H1 (cell line): ENCODE measurements around the gene COPZ1. TPM values are rescaled to one million over a fixed set of nuclear protein-coding genes. Genes with fewer than 3 reads are reported as not detected.

Source experiments
- CTCF ChIA-PET: fragments of 300-600 bp; sonication (Branson Sonifier 250); formaldehyde crosslinking; loops from one replicate; lab custom pipeline; 2021; ENCODE audit not compliant: partially characterized antibody; lab: Charles Lee
- POLR2A ChIA-PET: fragments of 300-600 bp; sonication (Branson Sonifier 250); formaldehyde crosslinking; loops from one replicate; lab custom pipeline; 2021; ENCODE audit warnings: inconsistent platforms; ENCODE audit not compliant: partially characterized antibody; lab: Charles Lee
- DNase-seq, 2 experiments: peaks; one replicate each; pipeline versions ENCODE4 v3.0.0 to v3.0.0-alpha.2; 2010 to 2022; ENCODE audit warnings: low spot score in 2 of 2, low read depth in 1 of 2, mixed read lengths in 1 of 2
- FAIRE-seq: peaks from 2 replicates; lab custom pipeline; 2011; peaks lifted over from hg19 to GRCh38; lab: Jason Lieb, UNC
- H2AFZ ChIP-seq: 2 replicates; pipeline ENCODE4 v1.8.1; 2012; ENCODE audit warnings: low read length, inconsistent platforms
- H2AK5ac ChIP-seq: 2 replicates; pipeline ENCODE4 v1.6.1; 2013; ENCODE audit warnings: low read depth, low read length
- H2BK120ac ChIP-seq: replicated peaks from 2 replicates; pipeline ENCODE3; 2013; ENCODE audit warnings: low read depth, low read length, inconsistent platforms
- H2BK12ac ChIP-seq: 2 replicates; pipeline ENCODE4 v1.6.1; 2013; ENCODE audit warnings: low read depth, low read length
- H2BK15ac ChIP-seq: 2 replicates; pipeline ENCODE4 v1.6.1; 2013; ENCODE audit warnings: low read length
- H2BK20ac ChIP-seq: 2 replicates; pipeline ENCODE4 v1.6.1; 2013; ENCODE audit warnings: low read length
- H2BK5ac ChIP-seq: 2 replicates; pipeline ENCODE4 v1.6.1; 2013; ENCODE audit warnings: low read depth, low read length
- H3K14ac ChIP-seq: 2 replicates; pipeline ENCODE4 v1.6.1; 2013; ENCODE audit warnings: inconsistent platforms; ENCODE audit not compliant: insufficient read length
- H3K18ac ChIP-seq: 2 replicates; pipeline ENCODE4 v1.6.1; 2013; ENCODE audit warnings: low read length; ENCODE audit errors: extremely low read depth
- H3K23ac ChIP-seq: 2 replicates; pipeline ENCODE4 v1.6.1; 2013; ENCODE audit warnings: inconsistent platforms; ENCODE audit not compliant: insufficient read length
- H3K23me2 ChIP-seq: 2 replicates; pipeline ENCODE4 v1.6.1; 2013; ENCODE audit warnings: low read depth, low read length
- H3K27ac ChIP-seq: 2 replicates; pipeline ENCODE4 v1.6.1; 2011; ENCODE audit warnings: low read depth, low read length, inconsistent platforms
- H3K27me3 ChIP-seq, 4 experiments: replicated peaks in 1 of 4; 1 replicate in 1 of 4; 2 replicates in 3 of 4; pipeline versions ENCODE4 v1.6.1 to v1.8.1; 2011 to 2013; ENCODE audit warnings: low read length in 3 of 4, mild to moderate bottlenecking in 3 of 4, inconsistent platforms in 2 of 4, mixed read lengths in 2 of 4, moderate library complexity in 1 of 4; ENCODE audit not compliant: control insufficient read depth in 3 of 4, insufficient read depth in 3 of 4; ENCODE audit errors: extremely low read depth in 1 of 4
- H3K36me3 ChIP-seq, 4 experiments: 2 replicates each; pipeline versions ENCODE4 v1.6.1 to v1.8.1; 2011 to 2013; ENCODE audit warnings: mild to moderate bottlenecking in 4 of 4, low read length in 3 of 4, moderate library complexity in 2 of 4, control low read depth in 1 of 4, inconsistent platforms in 1 of 4; ENCODE audit not compliant: insufficient read depth in 4 of 4, control insufficient read depth in 2 of 4
- H3K4ac ChIP-seq: replicated peaks from 2 replicates; pipeline ENCODE3; 2013; ENCODE audit warnings: low read length, low read depth, mixed read lengths, inconsistent platforms; ENCODE audit not compliant: insufficient read length
- H3K4me1 ChIP-seq, 4 experiments: replicated peaks in 1 of 4; 1 replicate in 1 of 4; 2 replicates in 3 of 4; pipeline versions ENCODE4 v1.6.1 to v1.8.1; 2011 to 2013; ENCODE audit warnings: low read length in 3 of 4, inconsistent platforms in 2 of 4, mixed read lengths in 1 of 4; ENCODE audit not compliant: insufficient read depth in 4 of 4, control insufficient read depth in 3 of 4
- H3K4me2 ChIP-seq, 2 experiments: 2 replicates each; pipeline versions ENCODE4 v1.6.1 to v1.8.1; 2011 to 2013; ENCODE audit warnings: low read depth in 2 of 2, low read length in 2 of 2, control low read depth in 1 of 2, inconsistent platforms in 1 of 2, mild to moderate bottlenecking in 1 of 2; ENCODE audit not compliant: insufficient read depth in 1 of 2
- H3K4me3 ChIP-seq, 4 experiments: fragments of 200-600, 300-600 bp in 1 of 4; sonication (generic), shearing (Covaris generic), sonication (Bioruptor Twin) in 1 of 4; 2 replicates each; pipeline versions ENCODE4 v1.5.1 to v1.8.1; 2011 to 2016; ENCODE audit warnings: low read length in 4 of 4, low read depth in 3 of 4, control low read depth in 2 of 4, inconsistent platforms in 2 of 4, mild to moderate bottlenecking in 2 of 4, mixed read lengths in 1 of 4, moderate library complexity in 1 of 4; ENCODE audit not compliant: insufficient read depth in 2 of 4; ENCODE audit errors: extremely low read depth in 1 of 4
- H3K56ac ChIP-seq: replicated peaks from 2 replicates; pipeline ENCODE3; 2013; ENCODE audit warnings: low read depth, mild to moderate bottlenecking, mixed read lengths, low read length, inconsistent platforms; ENCODE audit not compliant: insufficient read length
- H3K79me1 ChIP-seq: 2 replicates; pipeline ENCODE4 v1.6.1; 2013; ENCODE audit warnings: low read depth, low read length, control low read depth
- H3K79me2 ChIP-seq, 2 experiments: 2 replicates each; pipeline versions ENCODE4 v1.6.1 to v1.8.1; 2012 to 2013; ENCODE audit warnings: low read length in 2 of 2, mild to moderate bottlenecking in 2 of 2, inconsistent platforms in 1 of 2; ENCODE audit not compliant: insufficient read depth in 2 of 2, control insufficient read depth in 1 of 2
- H3K9ac ChIP-seq, 4 experiments: replicated peaks in 1 of 4; 1 replicate in 1 of 4; 2 replicates in 3 of 4; pipeline versions ENCODE4 v1.6.1 to v1.8.1; 2011 to 2013; ENCODE audit warnings: low read depth in 3 of 4, low read length in 3 of 4, control low read depth in 2 of 4, mild to moderate bottlenecking in 2 of 4, moderate library complexity in 2 of 4, inconsistent platforms in 1 of 4; ENCODE audit errors: extremely low read depth in 1 of 4
- H3K9me3 ChIP-seq, 2 experiments: 2 replicates each; pipeline versions ENCODE4 v1.6.1 to v1.8.1; 2012 to 2013; ENCODE audit warnings: mild to moderate bottlenecking in 2 of 2, moderate library complexity in 2 of 2, control low read depth in 1 of 2, inconsistent platforms in 1 of 2, low read depth in 1 of 2, low read length in 1 of 2, mixed read lengths in 1 of 2; ENCODE audit not compliant: insufficient read depth in 2 of 2
- H4K20me1 ChIP-seq, 2 experiments: replicated peaks in 1 of 2; 2 replicates each; pipeline versions ENCODE3 to v1.8.1; 2011 to 2013; ENCODE audit warnings: inconsistent platforms in 2 of 2, low read length in 2 of 2, mild to moderate bottlenecking in 1 of 2; ENCODE audit not compliant: insufficient read depth in 2 of 2, control insufficient read depth in 1 of 2
- H4K5ac ChIP-seq: 2 replicates; pipeline ENCODE4 v1.6.1; 2013; ENCODE audit warnings: low read length, low read depth, mixed read lengths, inconsistent platforms; ENCODE audit not compliant: insufficient read length
- H4K8ac ChIP-seq: 2 replicates; pipeline ENCODE4 v1.8.0; 2013; ENCODE audit warnings: mild to moderate bottlenecking, moderate library complexity, low read length, inconsistent platforms; ENCODE audit not compliant: insufficient read depth; ENCODE audit errors: extremely low read depth
- H4K91ac ChIP-seq: replicated peaks from 2 replicates; pipeline ENCODE3; 2013; ENCODE audit warnings: low read length, mixed read lengths, inconsistent platforms; ENCODE audit not compliant: insufficient read length
- CHD2 ChIP-seq: IDR thresholded peaks from 2 replicates; pipeline ENCODE4 v1.6.1; 2012; ENCODE audit warnings: low read length, improper control_type of control experiment
- HDAC2 ChIP-seq, 2 experiments: fragments of 300-600 bp in 1 of 2; sonication (generic) in 1 of 2; IDR thresholded peaks; 2 replicates each; pipeline ENCODE4 v1.6.1; 2011 to 2012; ENCODE audit warnings: low read depth in 2 of 2, low read length in 2 of 2, mild to moderate bottlenecking in 2 of 2, moderate library complexity in 2 of 2, borderline replicate concordance in 1 of 2, inconsistent platforms in 1 of 2
- KDM5A ChIP-seq: fragments of 200-600 bp; IDR thresholded peaks from 2 replicates; pipeline ENCODE4 v1.7.1; 2012; ENCODE audit warnings: mild to moderate bottlenecking, low read length, inconsistent platforms, mixed read lengths
- NANOG ChIP-seq: IDR thresholded peaks from 2 replicates; pipeline ENCODE4 v1.6.1; 2011; ENCODE audit warnings: low read length, low read depth, mild to moderate bottlenecking, inconsistent platforms; ENCODE audit not compliant: insufficient read depth, poor library complexity, severe bottlenecking
- WGBS, 2 experiments: shearing (Covaris generic) in 1 of 2; methylation state at CpG; one replicate each; pipeline versions ENCODE4 v1.1.6 to v1.1.7; 2013 to 2015; ENCODE audit warnings: low lambda C conversion rate in 2 of 2, mixed read lengths in 2 of 2, inconsistent platforms in 1 of 2, low coverage in 1 of 2, missing lambda C conversion rate in 1 of 2; ENCODE audit not compliant: insufficient replicate concordance in 2 of 2, insufficient coverage in 1 of 2, insufficient read length in 1 of 2; ENCODE audit errors: extremely low coverage in 1 of 2, missing lambda C conversion rate in 1 of 2; 5-methylcytosine and 5-hydroxymethylcytosine counted together
- polyA plus RNA-seq, 7 experiments: library from polyadenylated mRNA; depleted of rRNA in 3 of 7; stranded (reverse) in 5 of 7; unstranded in 2 of 7; fragments of >200 nt in 5 of 7; fragments of 200-250 nt in 2 of 7; gene quantifications; 1 replicate in 5 of 7; 2 replicates in 1 of 7; 4 replicates in 1 of 7; pipeline versions ENCODE4 v1.2.1 to v1.2.3, GENCODE V29; 2011 to 2013; ENCODE audit warnings: missing spikeins in 2 of 7, mixed read lengths in 2 of 7
- total RNA-seq: library from RNA; stranded (reverse); fragmentation: NEBNext Ultra II Directional; extraction: Animal tissue kit (Norgen Biotek cat#: 25700); gene quantifications from 2 replicates; pipeline ENCODE4 v1.2.1, GENCODE V29; 2021
- TF ChIP-seq, protein P1 (sequence below): IDR thresholded peaks from 2 replicates; pipeline ENCODE4 v1.6.1; 2012; ENCODE audit warnings: inconsistent platforms
- TF ChIP-seq, protein P2 (sequence below), 3 experiments: IDR thresholded peaks; 1 replicate in 2 of 3; 2 replicates in 1 of 3; pipeline versions ENCODE4 v1.5.1 to v1.6.1; 2011; ENCODE audit warnings: low read length in 3 of 3, mild to moderate bottlenecking in 3 of 3, inconsistent platforms in 2 of 3, low read depth in 1 of 3, moderate library complexity in 1 of 3; ENCODE audit not compliant: insufficient read depth in 1 of 3; ENCODE audit errors: control extremely low read depth in 1 of 3

The COPZ1 gene
- total and polyA plus RNA-seq, 2 of the 8 experiments (the other 6 are each of a cell fraction or from before 2014, with no cell fraction given): 103 to 133 TPM

DNA sequence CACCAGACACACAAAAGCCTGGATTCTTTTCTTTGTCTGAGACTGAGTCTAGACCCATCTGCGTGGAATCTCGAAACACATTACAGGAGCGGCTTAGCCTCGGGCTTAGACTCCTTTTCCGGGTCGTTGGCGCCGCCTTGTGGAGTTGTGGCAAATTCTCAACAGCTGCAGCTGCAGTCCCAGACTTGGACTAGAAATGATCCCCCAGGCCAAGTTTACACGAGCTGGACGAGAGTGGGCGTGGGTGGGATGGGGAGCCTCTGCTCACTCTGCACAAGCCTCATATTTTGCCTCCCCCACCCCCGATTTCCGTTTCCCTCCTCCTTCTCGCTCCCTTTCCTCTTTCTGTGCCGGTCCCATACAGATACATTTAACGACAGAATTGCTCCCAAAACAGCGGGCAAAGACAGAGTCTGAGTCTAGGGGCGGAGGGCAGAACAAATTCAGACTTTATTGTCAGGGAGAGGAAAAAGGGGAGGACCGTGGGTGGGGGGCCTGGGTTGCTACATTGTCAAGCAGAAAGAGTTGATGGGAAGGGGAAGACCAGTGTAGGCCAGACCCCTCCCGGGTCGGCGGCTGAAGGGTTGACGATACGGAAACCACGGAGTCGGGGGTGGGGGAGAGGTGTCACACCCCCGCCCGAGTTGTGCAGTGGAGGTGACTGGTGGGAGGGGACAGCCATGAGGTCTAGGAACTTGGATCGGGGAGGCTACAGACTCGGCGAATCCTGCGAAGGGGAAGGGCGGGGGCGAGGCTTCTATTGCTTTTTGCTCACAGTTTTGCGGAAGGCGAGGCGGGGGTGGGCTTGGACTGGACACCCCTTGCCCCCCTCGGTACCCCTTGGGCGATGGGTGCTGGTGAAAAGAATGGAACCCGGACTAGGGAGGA lies 44.0 kb downstream of the COPZ1 start:
- no peaks in the 10 kb centered on the region for H3K79me1 ChIP-seq
- H3K56ac ChIP-seq: no peak overlapping the region
- peaks cover 0 to 16% (median 12%) of the 10 kb centered on the region in 4 experiments; a peak in 6 of 7 replicates for H3K27me3 ChIP-seq
- H3K36me3 ChIP-seq: peaks cover 0 to 3% (median 2%) of the 10 kb centered on the region in 4 experiments; a peak in 3 of 8 replicates
- H3K18ac ChIP-seq: 0 out of 2 replicates have a peak overlapping the region, but pooled peaks have one; percentile 22
- ChIA-PET CTCF (interaction anchor here (0.5 to 3.4 kb wide), 40 partner anchors 10 to 563 kb away, joined by 3 to 39 read pairs (median 4); partner anchors contain the start of genes NFE2 and ZNF385A), POLR2A (interaction anchor here (0.8 to 4.0 kb wide), 12 partner anchors 11 to 89 kb away, joined by 3 to 19 read pairs (median 4); partner anchors contain the start of genes CBX5 and HNRNPA1)
- peak overlapping the region; percentile 64 to 74 for H3K4me2 ChIP-seq
- peak overlapping the region; percentile 4 to 64 (median 17); a peak in 5 of 8 replicates for H3K4me3 ChIP-seq
- H4K5ac ChIP-seq: no peak overlapping the region
- no peak overlapping the region for H4K8ac ChIP-seq
- no peak overlapping the region for H2AFZ ChIP-seq
- no peak overlapping the region for H3K4ac ChIP-seq
- no peak overlapping the region for H3K14ac ChIP-seq
- H3K23ac ChIP-seq: no peak overlapping the region
- 17% methylated on average over 38 of the region's 40 CpGs; no CpG with 5 or more reads in 1 of the 2 experiments for WGBS, 2 experiments
- H3K27ac ChIP-seq: no peak overlapping the region
- no peak overlapping the region for H3K9ac ChIP-seq
- peaks cover 0 to 4% of the 10 kb centered on the region in 2 experiments for H4K20me1 ChIP-seq
- no peaks in the 10 kb centered on the region for H3K9me3 ChIP-seq
- no peak overlapping the region for H2BK12ac ChIP-seq
- H2BK15ac ChIP-seq: no peak overlapping the region
- no peak overlapping the region for H2BK120ac ChIP-seq
- no peak overlapping the region for H4K91ac ChIP-seq
- FAIRE-seq (no peak), DNase-seq (peak in 1 of 2 experiments; percentile 90)
- H2BK20ac ChIP-seq: no peak overlapping the region
- no peaks in the 10 kb centered on the region for H3K79me2 ChIP-seq
- peaks cover 0 to 11% (median 6%) of the 10 kb centered on the region in 4 experiments; a peak in 5 of 7 replicates for H3K4me1 ChIP-seq
- no peak overlapping the region for H2AK5ac ChIP-seq
- H2BK5ac ChIP-seq: no peak overlapping the region
- peaks cover 8% of the 10 kb centered on the region for H3K23me2 ChIP-seq
- 0 out of 4 replicates have a peak, but pooled peaks of 1 of the 2 experiments have one; percentile 7 for TF ChIP-seq HDAC2 (IDR thresholded peaks at IDR 0.05; ENCODE audit: borderline replicate concordance in 1 of 2, low read depth in 2 of 2, low read length in 2 of 2)
- peak; percentile 35; the same call in 1 of the 2 replicates for TF ChIP-seq KDM5A
- TF ChIP-seq NANOG: peak; percentile 44
- TF ChIP-seq, protein P1, sequence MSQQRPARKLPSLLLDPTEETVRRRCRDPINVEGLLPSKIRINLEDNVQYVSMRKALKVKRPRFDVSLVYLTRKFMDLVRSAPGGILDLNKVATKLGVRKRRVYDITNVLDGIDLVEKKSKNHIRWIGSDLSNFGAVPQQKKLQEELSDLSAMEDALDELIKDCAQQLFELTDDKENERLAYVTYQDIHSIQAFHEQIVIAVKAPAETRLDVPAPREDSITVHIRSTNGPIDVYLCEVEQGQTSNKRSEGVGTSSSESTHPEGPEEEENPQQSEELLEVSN: no peak
- TF ChIP-seq CHD2: 0 out of 2 replicates have a peak, but pooled peaks have one; percentile 19
- TF ChIP-seq, protein P2, sequence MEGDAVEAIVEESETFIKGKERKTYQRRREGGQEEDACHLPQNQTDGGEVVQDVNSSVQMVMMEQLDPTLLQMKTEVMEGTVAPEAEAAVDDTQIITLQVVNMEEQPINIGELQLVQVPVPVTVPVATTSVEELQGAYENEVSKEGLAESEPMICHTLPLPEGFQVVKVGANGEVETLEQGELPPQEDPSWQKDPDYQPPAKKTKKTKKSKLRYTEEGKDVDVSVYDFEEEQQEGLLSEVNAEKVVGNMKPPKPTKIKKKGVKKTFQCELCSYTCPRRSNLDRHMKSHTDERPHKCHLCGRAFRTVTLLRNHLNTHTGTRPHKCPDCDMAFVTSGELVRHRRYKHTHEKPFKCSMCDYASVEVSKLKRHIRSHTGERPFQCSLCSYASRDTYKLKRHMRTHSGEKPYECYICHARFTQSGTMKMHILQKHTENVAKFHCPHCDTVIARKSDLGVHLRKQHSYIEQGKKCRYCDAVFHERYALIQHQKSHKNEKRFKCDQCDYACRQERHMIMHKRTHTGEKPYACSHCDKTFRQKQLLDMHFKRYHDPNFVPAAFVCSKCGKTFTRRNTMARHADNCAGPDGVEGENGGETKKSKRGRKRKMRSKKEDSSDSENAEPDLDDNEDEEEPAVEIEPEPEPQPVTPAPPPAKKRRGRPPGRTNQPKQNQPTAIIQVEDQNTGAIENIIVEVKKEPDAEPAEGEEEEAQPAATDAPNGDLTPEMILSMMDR (IDR thresholded peaks at IDR 0.05; ENCODE audit: control extremely low read depth in 1 of 3, insufficient read depth in 1 of 3, low read depth in 1 of 3, low read length in 3 of 3): peak; percentile 90 to 94 (median 94)
